ENCODE measurements around the gene LENG9.

The LENG9 gene

GRCh38 chr19:54420068-54420382, 43.6 kb downstream of the LENG9 start:
- no peak for DNase-seq

DNA sequence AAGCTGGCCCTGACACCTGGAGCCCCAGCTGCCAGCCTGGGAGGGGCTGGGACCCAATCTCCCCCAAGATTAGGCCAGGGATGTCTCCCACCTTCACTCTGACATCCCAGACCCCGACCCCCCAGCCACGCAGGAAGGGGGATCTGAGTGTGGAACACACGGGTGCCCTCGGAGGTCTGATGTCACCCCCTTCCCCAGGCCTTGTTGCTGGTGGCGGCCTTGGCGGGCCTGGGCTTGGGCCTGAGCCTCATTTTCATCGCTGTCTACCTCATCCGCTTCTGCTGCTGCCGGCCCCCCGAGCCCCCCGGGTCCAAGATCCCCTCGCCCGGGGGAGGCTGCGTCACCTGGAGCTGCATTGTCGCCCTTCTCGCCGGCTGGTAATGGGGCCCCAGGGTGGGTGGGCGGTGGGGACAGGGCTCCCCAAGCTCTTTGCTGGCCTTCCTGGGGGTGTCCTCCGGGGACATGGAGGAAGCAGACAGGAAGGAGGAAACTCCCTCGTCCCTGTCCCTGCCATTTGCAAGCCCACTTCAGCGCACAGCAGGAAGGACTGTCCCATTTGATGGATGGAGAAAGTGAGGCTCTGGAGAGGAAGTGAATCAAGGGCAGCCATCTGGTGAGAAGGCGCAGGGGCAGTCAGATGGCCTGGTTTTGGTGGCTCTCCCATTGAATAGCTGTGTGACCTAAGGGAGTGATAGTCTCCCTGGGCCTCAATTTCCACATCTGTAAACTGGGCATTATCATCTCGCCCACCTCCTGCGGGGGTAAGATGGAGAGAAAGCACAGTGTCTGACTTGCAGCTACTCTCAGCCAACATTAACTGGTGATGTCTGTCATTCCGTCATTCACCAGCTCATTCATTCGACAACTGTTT, 44.4 kb downstream of the LENG9 start:
- no peak for DNase-seq

GRCh38 chr19:54418030-54418929, 45.3 kb downstream of the LENG9 start:
- no peak for DNase-seq

DNA sequence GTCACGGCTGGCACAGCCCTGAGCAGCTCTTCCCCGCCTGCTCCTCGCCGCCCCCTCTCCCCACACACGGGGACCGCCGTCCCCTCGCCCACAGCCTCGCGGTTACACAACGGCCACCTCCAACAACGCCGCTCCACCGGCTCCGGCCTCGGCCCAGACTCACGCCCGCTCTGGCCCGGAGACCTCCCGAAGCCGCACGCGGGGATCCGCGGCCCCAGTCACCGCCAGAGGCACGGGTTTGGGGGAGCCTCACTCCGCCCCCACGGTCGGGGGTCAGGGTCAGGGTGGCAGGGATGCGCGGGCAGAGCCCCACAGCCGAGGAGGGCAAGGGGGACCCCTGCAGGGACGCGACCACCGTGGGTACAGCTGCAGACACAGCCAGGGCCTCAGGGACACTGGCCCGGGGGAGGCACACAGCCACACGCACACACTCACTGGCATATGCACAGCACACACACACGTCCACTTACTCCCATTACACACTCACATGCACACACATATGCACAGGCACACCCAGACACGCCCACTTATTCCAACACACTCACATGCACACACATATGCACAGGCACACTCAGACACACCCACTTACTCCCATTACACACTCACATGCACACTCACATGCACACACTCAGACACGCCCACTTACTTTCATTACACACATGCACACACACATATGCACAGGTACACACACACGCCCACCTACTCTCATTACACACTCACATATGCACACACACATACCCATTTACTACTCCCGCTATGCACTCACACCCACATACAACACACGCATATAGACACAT, 46.7 kb downstream of the LENG9 start:
- DNase-seq: no peak

DNA sequence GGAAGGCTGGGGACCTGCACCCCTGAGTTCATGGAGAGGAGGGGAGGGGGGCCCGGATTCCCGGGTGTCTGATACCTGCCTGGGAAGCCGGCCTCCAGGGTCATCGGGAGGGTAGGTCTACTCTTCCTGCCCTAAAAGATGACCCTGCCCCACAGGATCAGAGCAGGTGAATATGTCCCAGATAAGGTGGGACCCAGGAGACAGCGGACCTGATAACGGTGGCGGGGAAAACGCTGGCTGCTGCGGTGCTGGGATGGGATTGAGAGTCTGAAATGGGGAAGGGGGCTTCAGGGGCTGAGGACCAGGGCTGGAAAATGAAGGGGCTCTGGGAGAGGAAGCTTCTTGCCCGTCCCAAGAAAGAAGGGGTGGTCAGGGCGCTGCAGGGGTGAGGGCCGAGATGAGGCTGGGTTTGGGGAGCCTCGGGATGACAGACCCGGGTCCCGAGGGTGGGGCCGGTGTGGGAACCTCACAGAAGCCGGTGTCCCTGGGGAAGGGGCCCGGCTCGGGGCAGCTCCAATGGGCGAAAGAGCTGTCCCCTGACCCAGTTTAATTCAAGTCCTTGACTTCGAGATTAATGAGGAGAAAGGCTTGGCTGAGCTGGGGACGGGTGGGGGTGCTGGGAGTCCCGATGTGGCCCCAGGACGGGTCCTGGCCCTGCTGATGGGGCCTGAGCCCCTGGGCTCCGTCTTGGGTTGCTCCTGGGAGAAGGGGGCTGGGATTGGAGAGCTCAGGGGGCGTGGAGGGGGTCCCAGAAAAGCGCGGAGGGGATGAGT, 47.5 kb downstream of the LENG9 start:
- no peak for DNase-seq

DNA sequence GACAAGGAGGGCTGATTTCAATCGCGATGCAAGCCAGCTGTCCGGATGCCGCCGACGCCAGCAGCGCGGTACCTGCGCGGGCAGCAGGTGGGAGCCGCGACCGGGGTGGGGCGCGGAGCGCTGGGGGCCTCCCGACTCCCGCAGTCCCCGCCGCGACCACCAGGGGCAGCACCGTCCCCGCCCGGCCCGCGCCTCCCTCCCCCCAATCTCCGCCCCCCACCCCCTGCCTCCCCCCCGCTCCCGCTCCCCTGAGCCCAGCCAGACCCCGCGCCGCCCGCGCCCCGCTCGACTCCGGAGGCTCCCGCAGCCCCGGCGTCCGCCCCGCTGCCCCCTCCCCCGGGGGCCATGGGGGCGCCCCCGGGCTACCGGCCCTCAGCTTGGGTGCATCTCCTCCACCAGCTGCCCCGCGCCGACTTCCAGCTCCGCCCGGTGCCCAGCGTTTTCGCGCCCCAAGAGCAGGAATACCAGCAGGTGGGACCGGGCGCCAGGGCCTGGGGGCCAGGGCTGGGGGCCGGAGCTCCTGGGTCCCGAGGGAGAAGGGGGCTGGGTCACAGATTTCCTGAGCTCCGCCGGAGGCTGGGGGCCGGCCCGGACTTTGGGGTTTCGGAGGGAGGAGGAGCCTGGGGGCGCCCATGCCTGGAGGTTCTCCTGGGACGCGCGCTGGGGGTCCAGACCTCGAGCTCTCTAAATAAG, 48.2 kb downstream of the LENG9 start, which contains the start of gene TTYH1:
TTYH1 (plus strand) TSS at position 257 of the 693 bp plus-strand sequence; CDS start at position 346, 89 bp downstream.
- DNase-seq: no peak

DNA sequence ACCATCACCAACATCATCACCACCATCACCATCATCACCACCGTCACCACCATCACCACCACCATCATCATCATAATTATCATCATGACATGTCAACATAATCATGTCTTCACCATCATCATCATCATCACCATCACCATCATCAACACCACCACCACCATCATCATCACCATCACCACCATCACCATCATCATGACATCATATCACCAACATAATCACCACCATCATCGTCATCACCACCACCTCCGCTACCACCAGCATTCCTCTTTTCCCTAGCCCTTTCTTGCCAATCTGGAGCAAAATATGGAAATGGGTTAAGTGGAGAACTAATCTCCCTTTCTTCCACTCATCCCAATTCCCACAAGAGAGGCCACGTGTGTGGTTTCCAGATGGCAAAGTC, 49.4 kb downstream of the LENG9 start:
- DNase-seq: no peak

- DNase-seq: no peak
Measured at GRCh38 chr19:54412877-54413276, 50.7 kb downstream of the LENG9 start.
